ENCODE data around the gene HTT. TPM values are rescaled to one million over a fixed set of nuclear protein-coding genes. Genes with fewer than 3 reads are reported as not detected.
"Not testable (repeated sequence)": the region's sequence is repeated elsewhere in the genome, so short reads cannot be mapped to it uniquely, and the experiment has no call there.

HTT gene
- total RNA-seq, 2 experiments from 2014 or later, result 56.9 to 62.6 TPM

- TF ChIP-seq CTCF (IDR thresholded peaks at IDR 0.05), result no peak
- Mint-ChIP-seq H3K4me1 (ENCODE audit: low read depth) (peaks cover 49% of the 10 kb centered on the region), H3K27ac (peak overlapping the region; percentile 83), H3K9me3 (peaks cover 3% of the 10 kb centered on the region), H3K27me3 (no peaks in the 10 kb centered on the region), H3K4me3 (no peak overlapping the region), H3K36me3 (ENCODE audit: low read depth) (peaks cover 3% of the 10 kb centered on the region)
- no peaks in the 10 kb centered on the region for H3K36me3 ChIP-seq (ENCODE audit: insufficient read depth, low read length)
- H3K4me1 ChIP-seq (ENCODE audit: insufficient read depth, low read length), result peaks cover 56% of the 10 kb centered on the region
- H3K9me3 ChIP-seq (ENCODE audit: control insufficient read depth in 1 of 2, insufficient read depth in 1 of 2, low read length in 2 of 2), result peaks cover 0 to 5% of the 10 kb centered on the region in 2 experiments
- intact Hi-C loops (cut with DNase I, micrococcal nuclease), result loop anchor here (2.0 to 5.0 kb wide), 3 partner anchors 29 to 836 kb away; partner anchors contain the start of genes HTT (in 1 of the 2), HTT-AS (in 1 of the 2) and TNIP2 (in 1 of the 2)
- POLR2A ChIA-PET, result no interaction called here
- no peak overlapping the region for H3K27ac ChIP-seq (ENCODE audit: low read depth in 1 of 2, low read length in 2 of 2)
- no peak overlapping the region for H3K4me3 ChIP-seq (ENCODE audit: low read length)
- CTCF ChIA-PET, result interaction anchor here (1.3 kb wide), 1 partner anchor 8 kb away, joined by 5 read pairs; no protein-coding TSS in a partner anchor
- DNase-seq (peak in 1 of 14 experiments; percentile 27), ATAC-seq (ENCODE audit: poor library complexity) (no peak)
- no peaks in the 10 kb centered on the region for H3K27me3 ChIP-seq (ENCODE audit: control insufficient read depth in 1 of 2, insufficient read depth in 2 of 2, low read length in 2 of 2)
These were observed 28.3 kb upstream of the HTT start for GRCh38 chr4:3046162-3046561.

GRCh38 chr4:3046623-3047022, 27.9 kb upstream of the HTT start:
- DNase-seq (no peak), ATAC-seq (ENCODE audit: poor library complexity) (no peak)
- H3K27me3 Mint-ChIP-seq, result no peaks in the 10 kb centered on the region
- peaks cover 44% of the 10 kb centered on the region for H3K4me1 Mint-ChIP-seq (ENCODE audit: low read depth)
- intact Hi-C loops (cut with DNase I, micrococcal nuclease), result loop anchor here (2.0 to 5.0 kb wide), 3 partner anchors 28 to 836 kb away; partner anchors contain the start of genes HTT (in 1 of the 2), HTT-AS (in 1 of the 2) and TNIP2 (in 1 of the 2)
- no peak overlapping the region for H3K27ac Mint-ChIP-seq
- Histone ChIP-seq H3K36me3 (ENCODE audit: insufficient read depth, low read length) (no peaks in the 10 kb centered on the region), H3K4me1 (ENCODE audit: insufficient read depth, low read length) (peaks cover 52% of the 10 kb centered on the region), H3K27ac (ENCODE audit: low read depth in 1 of 2, low read length in 2 of 2) (no peak overlapping the region), H3K9me3 (ENCODE audit: control insufficient read depth in 1 of 2, insufficient read depth in 1 of 2, low read length in 2 of 2) (peaks cover 0 to 5% of the 10 kb centered on the region in 2 experiments), H3K27me3 (ENCODE audit: control insufficient read depth in 1 of 2, insufficient read depth in 2 of 2, low read length in 2 of 2) (no peaks in the 10 kb centered on the region), H3K4me3 (ENCODE audit: low read length) (no peak overlapping the region)
- TF ChIP-seq CTCF (IDR thresholded peaks at IDR 0.05), result no peak
- peak overlapping the region; percentile 66 for H3K4me3 Mint-ChIP-seq
- CTCF ChIA-PET, result interaction anchor here (1.2 to 1.3 kb wide), 2 partner anchors 9 to 10 kb away, joined by 3 to 5 read pairs; no protein-coding TSS in a partner anchor
- peaks cover 3% of the 10 kb centered on the region for H3K36me3 Mint-ChIP-seq (ENCODE audit: low read depth)
- POLR2A ChIA-PET, result no interaction called here
- H3K9me3 Mint-ChIP-seq, result peaks cover 3% of the 10 kb centered on the region

- CTCF ChIA-PET, result interaction anchor here (1.2 to 1.3 kb wide), 2 partner anchors 10 to 11 kb away, joined by 3 to 5 read pairs; no protein-coding TSS in a partner anchor
- Mint-ChIP-seq H3K4me3 (peak overlapping the region; percentile 86), H3K36me3 (ENCODE audit: low read depth) (peaks cover 3% of the 10 kb centered on the region), H3K27ac (peak overlapping the region; percentile 68), H3K9me3 (peaks cover 3% of the 10 kb centered on the region), H3K4me1 (ENCODE audit: low read depth) (peaks cover 35% of the 10 kb centered on the region), H3K27me3 (no peaks in the 10 kb centered on the region)
- Histone ChIP-seq H3K36me3 (ENCODE audit: insufficient read depth, low read length) (no peaks in the 10 kb centered on the region), H3K27me3 (ENCODE audit: control insufficient read depth in 1 of 2, insufficient read depth in 2 of 2, low read length in 2 of 2) (no peaks in the 10 kb centered on the region), H3K4me1 (ENCODE audit: insufficient read depth, low read length) (peaks cover 41% of the 10 kb centered on the region), H3K9me3 (ENCODE audit: control insufficient read depth in 1 of 2, insufficient read depth in 1 of 2, low read length in 2 of 2) (peaks cover 0 to 5% of the 10 kb centered on the region in 2 experiments), H3K27ac (ENCODE audit: low read depth in 1 of 2, low read length in 2 of 2) (peak overlapping the region in 1 of 2 donors; percentile 45), H3K4me3 (ENCODE audit: low read length) (peak overlapping the region; percentile 57)
- DNase-seq (peak; percentile 31 to 90 (median 55)), ATAC-seq (ENCODE audit: poor library complexity) (peak; percentile 59)
- POLR2A ChIA-PET, result no interaction called here
- intact Hi-C loops (cut with DNase I, micrococcal nuclease), result loop anchor here (2.0 to 5.0 kb wide), 4 partner anchors 25 to 835 kb away; partner anchors contain the start of genes HTT (in 1 of the 2), HTT-AS (in 1 of the 2) and TNIP2 (in 1 of the 2)
- peak; percentile 76 for TF ChIP-seq CTCF (IDR thresholded peaks at IDR 0.05)
These were observed 26.8 kb upstream of the HTT start for GRCh38 chr4:3047464-3048286.

- intact Hi-C loops (cut with DNase I, micrococcal nuclease); ATAC-seq (ENCODE audit: poor library complexity); H3K36me3 ChIP-seq (ENCODE audit: insufficient read depth, low read length); H3K9me3 Mint-ChIP-seq; DNase-seq; H3K9me3 ChIP-seq (ENCODE audit: control insufficient read depth in 1 of 2, insufficient read depth in 1 of 2, low read length in 2 of 2); H3K4me3 Mint-ChIP-seq; CTCF ChIA-PET; H3K36me3 Mint-ChIP-seq (ENCODE audit: low read depth); H3K27me3 ChIP-seq (ENCODE audit: control insufficient read depth in 1 of 2, insufficient read depth in 2 of 2, low read length in 2 of 2); H3K27me3 Mint-ChIP-seq; H3K27ac ChIP-seq (ENCODE audit: low read depth in 1 of 2, low read length in 2 of 2); H3K27ac Mint-ChIP-seq; H3K4me3 ChIP-seq (ENCODE audit: low read length); POLR2A ChIA-PET: not testable (repeated sequence)
- H3K4me1 ChIP-seq (ENCODE audit: insufficient read depth, low read length), result peaks cover 13% of the 10 kb centered on the region
- H3K4me1 Mint-ChIP-seq (ENCODE audit: low read depth), result peaks cover 12% of the 10 kb centered on the region
These were observed 23.2 kb upstream of the HTT start for GRCh38 chr4:3051141-3051897.
